ENCODE results near the gene CYP2A6.
A peak's percentile ranks its signal among the peaks of the same experiment; 100 is the strongest.
"Not testable (repeated sequence)": the region's sequence is repeated elsewhere in the genome, so short reads cannot be mapped to it uniquely, and the experiment has no call there.

CYP2A6 gene

DNA sequence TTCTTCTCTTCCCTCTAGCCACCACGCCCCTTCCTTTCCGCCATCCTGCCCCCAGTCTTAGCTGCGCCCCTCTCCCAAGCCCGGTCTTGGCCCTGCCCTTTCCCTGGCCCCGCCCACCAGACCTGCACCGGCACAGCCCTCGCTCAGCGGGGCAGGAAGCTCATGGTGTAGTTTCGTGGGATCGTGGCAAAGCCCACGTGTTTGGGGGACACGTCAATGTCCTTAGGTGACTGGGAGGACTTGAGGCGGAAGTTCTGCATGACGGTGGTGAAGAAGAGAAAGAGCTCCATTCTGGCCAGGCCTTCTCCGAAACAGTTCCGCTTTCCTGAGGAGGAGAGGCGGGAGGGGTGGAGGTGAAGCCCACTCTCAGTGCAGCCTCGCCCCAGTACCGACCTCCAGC lies 6.6 kb downstream of the CYP2A6 start:
- DNase-seq: peak in 1 of 2 experiments; percentile 28

DNA sequence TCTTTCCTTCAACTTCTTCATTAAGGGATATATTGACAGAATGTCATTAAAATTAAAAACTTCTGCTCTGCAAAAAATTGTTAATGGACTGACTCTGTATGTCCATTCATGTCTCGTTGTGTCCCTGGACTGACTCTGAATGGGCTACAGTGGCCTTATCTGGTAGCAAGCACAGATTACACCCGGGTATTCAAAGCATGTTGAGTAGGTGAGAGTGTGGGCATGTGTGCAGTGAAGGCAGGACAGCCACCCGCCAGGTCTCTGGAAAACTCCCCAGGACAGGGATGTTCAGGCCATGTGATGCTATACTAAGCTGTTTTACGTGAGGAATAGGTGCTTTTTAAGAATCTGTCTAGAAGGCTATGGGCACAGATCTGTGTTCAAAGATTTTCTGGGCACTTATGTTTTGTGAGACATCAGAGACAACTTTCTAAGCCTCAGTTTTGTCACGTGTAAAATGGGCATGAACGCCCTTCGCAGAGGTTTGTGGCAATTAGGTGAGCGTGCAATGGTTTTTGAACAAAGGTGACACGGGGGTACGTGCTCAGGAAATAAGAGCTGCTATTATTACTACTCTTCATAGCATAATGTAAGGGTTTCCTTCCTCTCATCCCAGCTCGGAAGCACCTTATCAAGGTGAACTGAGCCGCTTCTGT lies 7.1 kb downstream of the CYP2A6 start:
- DNase-seq: not testable (repeated sequence)

DNA sequence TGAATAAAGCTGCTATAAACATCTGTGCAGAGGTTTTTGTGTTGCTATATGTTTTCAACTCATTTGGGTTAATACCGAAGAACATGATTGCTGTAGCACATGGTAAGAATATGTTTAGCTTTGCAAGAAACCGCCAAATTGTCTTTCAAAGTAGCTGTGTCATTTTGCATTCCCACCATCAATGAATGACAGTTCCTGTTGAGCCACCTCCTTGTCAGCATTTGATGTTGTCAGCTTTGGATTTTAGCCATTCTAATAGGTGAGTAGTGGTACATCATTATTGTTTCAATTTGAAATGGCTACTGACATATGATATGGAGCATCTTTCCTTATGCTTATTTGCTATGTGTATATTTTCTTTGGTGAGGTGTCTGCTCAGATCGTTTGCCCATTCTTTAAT lies 8.2 kb downstream of the CYP2A6 start:
- DNase-seq: not testable (repeated sequence)

DNA sequence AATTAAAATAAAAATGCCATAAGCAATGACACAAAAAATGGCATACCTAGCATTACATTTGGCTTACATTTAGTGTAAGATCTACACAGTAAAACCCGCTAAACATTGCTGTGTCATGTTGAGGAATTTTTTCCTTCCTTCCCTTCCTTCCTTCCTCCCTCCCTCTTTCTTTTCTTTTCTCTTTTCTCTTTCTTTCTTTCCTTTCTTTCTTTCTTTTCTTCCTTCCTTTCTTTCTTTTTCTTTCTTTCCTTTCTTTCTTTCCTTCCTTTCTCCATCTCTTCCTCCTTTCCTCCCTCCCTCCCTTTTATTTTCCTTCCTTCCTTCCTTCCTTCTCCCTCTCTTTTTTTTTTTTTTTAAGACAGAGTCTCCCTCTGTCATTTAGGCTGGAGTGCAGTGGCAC lies 11.8 kb downstream of the CYP2A6 start:
- not testable (repeated sequence) for DNase-seq

DNA sequence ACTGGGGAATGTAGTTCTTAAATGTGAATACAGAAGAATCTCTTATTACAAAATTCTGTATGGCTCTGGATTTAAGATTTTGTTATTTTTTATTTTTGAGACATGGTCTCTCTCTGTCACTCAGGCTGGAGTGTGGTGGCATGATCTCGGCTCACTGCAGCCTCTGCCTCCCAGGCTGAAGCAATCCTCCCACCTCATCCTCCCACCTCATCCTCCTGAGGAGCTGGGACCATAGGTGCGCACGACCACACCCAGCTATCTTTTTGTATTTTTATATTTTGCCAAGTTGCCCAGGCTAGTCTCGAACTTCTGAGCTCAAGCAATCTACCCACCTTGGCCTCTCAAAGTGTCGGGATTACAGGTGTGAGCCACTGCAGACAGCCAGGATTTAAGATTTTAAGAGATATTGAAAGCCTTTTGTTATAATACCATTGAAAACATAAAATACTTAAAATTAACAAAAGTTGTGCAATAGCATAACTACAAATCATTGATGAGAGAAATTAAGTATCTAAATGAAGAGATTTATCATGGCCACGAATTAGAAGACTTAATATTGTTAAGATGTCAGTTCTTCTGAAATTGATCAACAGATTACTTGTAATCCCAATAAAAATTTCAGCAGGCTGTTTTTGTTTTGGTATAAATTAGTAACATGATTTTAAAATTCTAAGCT lies 13.4 kb downstream of the CYP2A6 start:
- DNase-seq: no peak

DNA sequence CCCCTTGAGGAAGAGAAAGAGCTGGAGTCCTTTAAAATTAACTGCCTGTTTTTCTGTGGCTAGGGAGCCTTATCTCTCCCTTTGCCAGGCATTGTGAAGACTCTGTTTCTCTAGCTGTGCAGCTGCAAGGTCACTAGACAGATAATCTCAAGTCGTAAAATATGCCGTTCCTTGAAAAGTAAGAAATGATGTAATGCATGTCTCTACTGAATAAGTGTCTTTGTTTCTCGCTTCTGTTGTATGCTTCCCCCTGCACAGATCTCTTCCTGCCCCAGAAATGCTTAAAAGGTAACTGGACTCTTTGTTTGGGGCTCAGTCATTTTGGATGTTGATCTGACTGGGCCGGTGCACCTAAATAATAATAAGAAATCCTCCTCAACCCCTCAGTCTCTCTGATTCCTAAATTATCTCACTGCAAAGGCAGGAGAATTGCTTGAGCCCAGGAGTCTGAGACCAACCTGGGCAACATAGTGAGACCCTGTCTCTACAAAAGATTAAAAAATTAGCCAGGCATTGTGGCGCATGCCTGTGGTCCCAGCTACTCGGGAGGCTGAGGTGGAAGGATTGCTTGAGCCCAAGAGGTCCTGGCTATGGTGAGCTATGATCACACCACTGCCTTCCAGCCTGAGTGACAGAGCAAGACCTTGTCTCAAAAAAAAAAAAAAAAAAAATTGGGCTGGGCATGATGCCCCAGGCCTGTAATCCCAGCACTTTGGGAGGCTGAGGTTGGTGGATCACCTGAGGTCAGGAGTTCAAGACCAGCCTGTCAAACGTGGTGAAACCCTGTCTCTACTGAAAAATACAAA lies 16.3 kb downstream of the CYP2A6 start:
- not testable (repeated sequence) for DNase-seq

DNA sequence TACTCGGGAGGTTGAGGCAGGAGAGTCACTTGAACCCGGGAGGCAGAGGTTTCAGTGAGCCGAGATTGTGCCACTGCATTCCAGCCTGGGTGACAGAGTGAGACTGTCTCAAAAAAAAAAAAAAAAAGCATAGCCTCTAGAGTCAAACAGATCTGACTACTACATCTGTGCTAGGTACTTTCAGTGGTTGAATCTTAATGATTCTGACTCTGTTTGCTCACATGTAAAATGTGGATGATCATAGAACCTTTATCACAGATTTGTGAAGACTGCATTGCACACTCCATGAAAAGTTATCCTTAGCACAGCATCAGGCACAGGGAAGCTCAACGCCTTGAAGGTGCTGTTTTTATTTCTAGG lies 17.8 kb downstream of the CYP2A6 start:
- not testable (repeated sequence) for DNase-seq

DNA sequence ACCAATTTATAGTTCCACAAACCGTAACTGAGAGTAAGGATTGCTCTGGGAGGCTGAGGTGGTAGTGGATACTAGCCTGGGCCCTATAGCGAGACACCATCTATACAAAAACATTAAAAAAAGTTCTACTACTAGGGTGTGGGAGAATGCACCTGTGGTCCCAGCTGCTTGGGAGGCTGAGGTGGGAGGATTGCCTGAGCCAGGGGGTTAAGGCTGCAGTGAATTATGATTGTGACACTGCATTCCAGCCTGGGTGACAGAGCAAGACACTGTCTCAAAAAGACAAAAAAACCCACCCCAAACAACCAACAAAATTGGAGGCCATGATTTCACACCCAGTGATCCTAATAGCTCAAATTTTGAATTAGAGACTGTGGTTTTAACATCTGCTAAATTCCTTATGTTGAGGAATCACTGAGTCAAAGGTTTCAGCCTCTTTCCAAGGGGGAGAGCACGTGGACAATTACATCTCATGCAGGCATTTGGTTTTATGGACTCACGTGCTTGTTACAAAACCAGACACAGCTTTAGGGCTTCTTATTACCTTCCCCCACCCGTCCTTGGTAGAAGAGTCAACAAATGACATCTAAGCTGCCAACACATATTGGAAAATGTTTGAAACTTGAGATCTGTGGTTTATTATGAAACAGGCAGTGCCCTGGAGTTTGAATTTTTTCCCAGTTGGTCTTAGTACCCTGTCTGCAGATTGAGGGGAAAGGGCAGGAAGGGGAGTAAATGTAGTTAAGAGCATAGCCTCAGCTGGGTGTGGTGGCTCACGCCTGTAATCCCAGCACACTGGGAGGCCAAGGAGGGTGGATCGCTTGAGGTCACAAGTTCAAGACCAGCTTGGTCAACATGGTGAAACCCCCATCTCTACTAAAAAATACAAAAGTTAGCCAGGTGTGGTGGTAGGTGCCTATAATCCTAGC lies 18.5 kb downstream of the CYP2A6 start:
- DNase-seq: peak; percentile 53 to 60

DNA sequence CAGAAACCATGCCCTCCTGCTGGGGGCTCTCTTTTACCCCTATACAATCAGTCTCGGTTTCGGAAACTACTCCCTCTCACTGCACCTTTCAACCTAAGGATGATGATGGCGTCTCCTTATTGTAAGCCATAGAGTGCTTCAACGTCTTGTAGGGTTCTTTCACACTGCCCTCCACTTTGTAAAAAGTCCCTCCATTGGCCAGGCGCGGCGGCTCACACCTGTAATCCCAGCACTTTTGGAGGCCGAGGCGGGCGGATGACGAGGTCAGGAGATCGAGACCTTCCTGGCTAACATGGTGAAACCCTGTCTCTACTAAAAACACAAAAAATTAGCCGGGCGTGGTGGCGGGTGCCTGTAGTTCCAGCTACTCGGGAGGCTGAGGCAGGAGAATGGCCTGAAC lies 19.5 kb downstream of the CYP2A6 start:
- not testable (repeated sequence) for DNase-seq

DNA sequence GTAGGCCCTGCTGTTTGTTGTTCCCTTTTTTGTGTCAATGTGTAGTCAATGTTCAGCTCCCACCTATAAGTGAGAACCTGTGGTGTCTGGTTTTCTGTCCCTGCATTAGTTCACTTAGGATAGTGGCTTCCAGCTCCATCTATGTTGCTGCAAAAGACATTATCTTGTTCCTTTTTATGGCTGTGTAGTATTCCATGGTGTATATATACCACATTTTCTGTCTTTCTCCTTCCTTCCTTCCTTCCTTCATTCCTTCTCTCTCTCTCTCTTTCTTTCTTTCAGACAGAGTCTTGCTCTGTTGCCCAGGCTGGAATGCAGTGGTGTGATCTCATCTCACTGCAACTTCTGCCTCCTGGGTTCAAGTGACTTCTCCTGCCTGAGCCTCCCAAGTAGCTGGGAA lies 21.0 kb downstream of the CYP2A6 start:
- no peak for DNase-seq

DNA sequence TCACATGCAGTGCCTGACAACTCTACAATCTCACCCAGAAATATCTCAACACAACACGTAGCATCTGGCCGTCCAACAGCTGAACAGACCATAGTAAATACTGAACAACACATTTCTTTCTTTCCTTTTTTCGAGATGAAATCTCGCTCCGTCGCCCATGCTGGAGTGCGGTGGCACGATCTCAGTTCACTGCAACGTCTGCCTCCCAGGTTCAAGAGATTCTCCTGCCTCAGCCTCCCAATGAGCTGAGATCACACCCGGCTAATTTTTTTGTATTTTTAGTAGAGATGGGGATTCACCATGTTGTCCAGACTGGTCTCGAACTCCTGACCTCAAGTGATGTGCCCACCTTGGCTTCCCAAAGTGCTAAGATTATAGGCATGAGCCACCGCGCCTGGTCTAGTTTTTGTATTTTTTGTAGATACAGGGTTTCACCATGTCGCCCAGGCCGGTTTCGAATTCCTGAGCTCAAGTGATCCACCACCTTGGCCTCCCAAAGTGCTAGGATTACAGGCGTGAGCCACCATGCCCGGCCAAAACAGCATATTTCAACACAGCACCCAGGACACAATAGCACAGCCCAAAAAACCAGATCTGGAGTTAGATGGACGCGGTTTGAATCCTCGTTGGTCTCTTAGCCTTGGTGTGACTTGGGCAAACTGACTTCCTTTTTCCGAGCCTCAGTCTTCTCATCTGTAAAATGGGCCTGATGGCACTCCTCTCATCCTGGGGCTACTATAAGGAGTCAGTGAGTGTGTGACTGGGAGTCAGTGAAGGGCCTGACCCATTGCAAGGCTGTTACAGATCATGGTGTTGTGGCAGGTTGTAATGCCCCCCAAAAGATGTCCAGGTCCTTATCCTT lies 22.6 kb downstream of the CYP2A6 start:
- no peak for DNase-seq

DNA sequence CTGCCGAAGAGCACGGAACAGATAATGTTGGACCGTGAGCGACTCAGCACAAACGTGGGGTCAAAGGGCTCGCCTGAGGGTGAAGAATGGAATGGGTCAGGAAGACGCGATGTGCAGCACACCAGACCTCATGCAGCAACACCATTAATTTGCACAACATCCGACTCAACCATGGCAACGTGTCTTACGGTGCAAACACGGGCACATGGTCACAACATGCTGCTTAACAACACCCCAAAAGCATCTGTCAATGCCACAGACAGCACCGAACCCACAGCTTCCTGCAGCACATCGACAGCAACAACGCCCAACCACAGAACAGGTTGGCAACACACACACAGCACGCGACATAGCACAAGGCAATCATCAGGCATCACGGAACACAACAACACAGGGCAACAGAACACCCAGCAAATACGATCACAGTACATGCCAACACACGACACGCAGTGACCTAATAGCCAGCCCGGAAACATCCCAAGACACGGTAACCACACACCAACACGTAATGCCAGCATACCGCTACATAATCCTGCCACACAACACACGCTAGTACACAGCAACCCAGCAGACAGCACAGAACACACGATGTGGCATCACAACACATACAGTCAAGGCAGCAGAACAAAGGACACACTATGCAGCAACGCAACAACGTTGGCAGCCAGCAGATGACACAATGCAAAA lies 23.4 kb downstream of the CYP2A6 start:
- not testable (repeated sequence) for DNase-seq

DNA sequence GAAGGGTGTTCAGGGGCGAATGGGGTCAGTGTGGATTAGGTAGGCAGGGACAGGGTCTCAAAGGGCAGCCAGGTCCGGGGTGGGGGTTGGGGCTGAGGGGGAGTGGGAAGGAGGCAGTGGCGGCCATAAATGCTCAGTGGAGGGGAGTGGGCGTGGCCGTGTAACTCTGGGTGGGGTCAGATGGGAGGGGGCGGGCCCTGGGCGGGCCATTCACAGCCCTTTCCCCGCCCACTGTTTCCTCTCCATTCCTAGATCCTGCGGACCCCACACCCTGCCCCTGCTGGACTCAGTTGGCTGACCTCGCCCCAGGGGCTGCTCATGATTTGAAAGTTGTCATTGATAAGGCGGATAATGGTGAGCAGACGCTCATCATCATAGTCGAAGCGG lies 23.9 kb downstream of the CYP2A6 start:
- DNase-seq: not testable (repeated sequence)

DNA sequence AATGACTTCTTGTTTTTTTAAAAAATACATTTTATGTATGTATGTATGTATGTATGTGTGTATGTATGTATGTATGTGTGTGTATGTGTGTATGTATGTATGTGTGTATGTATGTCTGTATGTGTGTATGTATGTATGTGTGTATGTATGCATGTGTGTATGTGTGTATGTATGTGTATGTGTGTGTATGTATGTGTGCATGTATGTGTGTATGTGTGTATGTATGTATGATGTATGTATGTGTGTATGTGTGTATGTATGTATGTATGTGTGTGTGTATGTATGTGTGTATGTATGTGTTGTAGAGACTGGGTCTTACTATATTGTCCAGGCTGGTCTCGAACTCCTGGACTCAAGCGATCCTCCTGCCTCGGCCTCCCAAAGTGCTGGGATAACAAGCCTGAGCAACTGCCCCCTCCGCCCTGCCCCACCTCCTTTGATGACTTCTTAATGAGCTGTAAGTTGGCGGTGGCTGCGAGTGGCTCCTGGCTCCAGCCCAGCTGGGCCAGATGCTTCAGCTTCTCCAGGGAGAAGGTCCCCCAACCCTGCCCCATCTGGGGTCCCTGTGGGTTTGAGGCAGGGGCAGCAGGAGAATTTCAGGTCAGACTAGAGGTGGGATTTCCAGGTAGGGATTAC lies 24.7 kb downstream of the CYP2A6 start:
- not testable (repeated sequence) for DNase-seq

DNA sequence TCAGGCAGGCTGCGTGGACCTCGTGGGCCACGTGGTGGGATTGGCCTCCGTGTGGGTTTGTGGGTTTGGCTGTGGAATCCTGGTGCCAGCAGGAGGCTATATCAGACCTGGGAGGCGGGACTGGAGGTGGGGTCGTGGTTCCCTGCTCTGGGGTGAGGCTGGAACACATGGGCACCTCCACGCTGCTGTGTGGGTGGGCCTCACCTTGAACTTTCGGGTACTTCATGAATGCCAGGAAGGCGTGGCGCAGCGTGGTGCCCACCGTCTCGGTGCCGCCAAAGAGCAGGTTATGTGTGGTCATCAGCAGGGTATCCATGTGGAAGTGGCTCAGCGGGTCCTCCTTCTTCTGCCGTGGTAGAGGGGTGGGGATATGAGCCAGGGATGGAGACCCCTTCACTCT lies 25.3 kb downstream of the CYP2A6 start:
- DNase-seq: not testable (repeated sequence)

DNA sequence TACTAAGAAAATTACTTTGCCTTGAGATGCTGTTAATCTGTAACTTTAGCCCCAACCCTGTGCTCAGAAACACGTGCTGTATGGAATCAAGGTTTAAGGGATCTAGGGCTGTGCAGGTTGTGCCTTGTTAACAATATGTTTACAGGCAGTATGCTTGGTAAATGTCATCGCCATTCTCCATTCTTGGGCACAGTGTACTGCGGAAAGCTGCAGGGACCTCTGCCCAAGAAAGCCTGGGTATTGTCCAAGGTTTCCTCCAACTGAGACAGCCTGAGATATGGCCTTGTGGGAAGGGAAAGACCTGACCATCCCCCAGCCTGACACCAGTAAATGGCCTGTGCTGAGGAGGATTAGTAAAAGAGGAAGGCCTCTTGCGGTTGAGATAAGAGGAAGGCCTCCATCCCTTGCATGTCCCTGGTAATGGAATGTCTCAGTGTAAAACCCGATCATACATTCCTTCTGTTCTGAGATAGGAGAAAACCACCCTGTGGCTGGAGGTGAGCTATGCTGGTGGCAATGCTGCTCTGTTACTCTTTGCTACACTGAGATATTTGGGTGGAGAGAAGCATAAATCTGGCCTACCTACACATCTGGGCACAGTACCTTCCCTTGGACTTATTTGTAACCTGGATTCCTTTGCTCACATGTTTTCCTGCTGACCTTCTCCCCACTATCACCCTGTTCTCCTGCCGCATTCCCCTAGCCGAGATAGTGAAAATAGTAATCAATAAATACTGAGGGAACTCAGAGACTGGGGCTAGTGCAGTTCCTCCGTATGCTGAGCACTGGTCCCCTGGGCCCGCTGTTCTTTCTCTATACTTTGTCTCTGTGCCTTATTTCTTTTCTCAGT lies 27.3 kb downstream of the CYP2A6 start:
- DNase-seq: peak; percentile 81 to 87

DNA sequence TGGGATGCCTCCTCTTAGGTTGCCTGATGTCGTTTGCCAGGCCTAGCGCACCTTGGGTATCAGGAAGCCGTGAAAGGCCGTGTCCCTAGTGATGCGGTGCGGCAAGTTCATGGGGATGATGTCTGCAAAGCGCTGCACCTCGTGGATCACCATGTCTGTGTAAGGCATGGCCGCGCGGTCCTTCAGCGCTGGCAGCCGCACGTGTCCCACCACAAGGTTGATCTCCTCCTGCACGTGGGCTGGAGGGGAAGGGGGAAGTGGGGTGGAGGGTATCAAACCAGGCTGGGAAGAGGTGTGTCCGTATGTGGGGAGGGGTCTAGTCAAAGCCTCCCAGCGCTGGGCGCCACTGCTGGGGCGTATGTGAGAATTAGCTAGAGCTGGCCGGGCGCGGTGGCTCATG lies 28.1 kb downstream of the CYP2A6 start:
- no peak for DNase-seq

DNA sequence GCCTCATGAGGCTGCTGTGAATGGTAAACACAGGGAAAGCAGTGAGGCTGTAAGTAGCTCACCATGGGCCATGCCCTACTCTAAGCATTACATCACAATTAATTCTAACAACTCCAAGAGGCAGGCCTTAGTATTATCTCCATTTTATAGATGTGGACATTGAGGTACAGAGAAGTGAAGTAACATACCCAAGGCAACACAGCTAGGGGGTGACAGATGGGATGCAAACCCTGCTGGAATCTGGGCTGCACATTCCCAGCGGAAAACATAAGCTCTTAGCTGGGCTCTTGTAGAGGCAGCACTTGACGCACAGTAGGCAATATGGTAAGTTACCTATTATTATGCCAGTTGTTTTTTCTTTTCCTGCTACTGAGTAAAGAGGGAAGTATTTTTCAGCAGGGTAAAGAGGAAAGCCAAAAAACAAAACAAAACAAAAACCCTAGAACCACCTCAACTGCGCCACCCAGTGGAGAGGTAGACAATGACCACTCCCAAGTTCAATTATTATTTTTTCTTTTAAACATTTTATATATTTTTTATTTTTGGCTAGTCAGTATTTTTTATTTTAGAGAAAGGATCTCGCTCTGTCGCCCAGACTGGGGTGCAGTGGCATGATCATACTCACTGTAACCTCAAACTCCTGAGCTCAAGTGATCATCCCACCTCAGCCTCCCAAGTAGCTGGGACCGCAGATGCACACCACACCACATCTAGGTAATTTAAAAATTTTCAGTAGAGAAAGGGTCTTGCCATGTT lies 30.6 kb downstream of the CYP2A6 start:
- peak; percentile 23 to 57 for DNase-seq

Data from Kasumi-1 (cell line).